ENCODE measurements around the gene SATB2.

Gene SATB2

DNA sequence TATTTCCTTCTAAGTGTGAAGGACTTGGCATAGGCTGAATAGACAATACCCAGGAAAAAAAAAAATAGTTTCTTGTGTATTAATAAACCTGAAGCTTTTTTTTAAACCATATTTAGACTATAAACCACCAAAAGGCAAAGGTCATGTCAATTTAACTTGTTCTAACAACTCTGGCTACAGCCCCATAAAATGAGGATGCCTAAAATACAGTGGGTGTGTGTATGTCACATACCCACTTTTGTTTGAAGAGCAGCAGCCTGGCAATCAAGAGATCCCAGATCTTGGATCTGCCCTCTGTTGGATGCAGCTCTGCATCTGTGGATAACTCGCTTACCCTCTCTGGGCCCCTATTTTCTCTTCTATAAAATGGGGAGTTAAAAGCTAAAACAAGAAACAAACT lies 65.4 kb downstream of the SATB2 start:
- no peaks in the 10 kb centered on the region for H3K36me3 ChIP-seq (ENCODE audit: control insufficient read depth, low read length)
- H4K20me1 ChIP-seq (ENCODE audit: control insufficient read depth, insufficient read depth, low read depth, low read length) = no peaks in the 10 kb centered on the region
- no peaks in the 10 kb centered on the region for H3K9me3 ChIP-seq (ENCODE audit: control insufficient read depth, insufficient read depth, low read length)
- no peaks in the 10 kb centered on the region for H3K9me2 ChIP-seq (replicated peaks; ENCODE audit: control insufficient read depth, low read length)
- no peak overlapping the region for H3K4me3 ChIP-seq (ENCODE audit: low read length)
- H3F3A ChIP-seq (ENCODE audit: control insufficient read depth, insufficient read depth) = no peaks in the 10 kb centered on the region
- H3K27me3 ChIP-seq (ENCODE audit: control insufficient read depth, low read length) = no peaks in the 10 kb centered on the region
- no peaks in the 10 kb centered on the region for H3K4me1 ChIP-seq (ENCODE audit: control insufficient read depth, low read length)
- H3K79me2 ChIP-seq (ENCODE audit: control insufficient read depth, low read length) = no peaks in the 10 kb centered on the region
- no peak for TF ChIP-seq EZH2phosphoT487 (IDR thresholded peaks at IDR 0.05; ENCODE audit: borderline replicate concordance, low read length)
- TF ChIP-seq, protein P1, sequence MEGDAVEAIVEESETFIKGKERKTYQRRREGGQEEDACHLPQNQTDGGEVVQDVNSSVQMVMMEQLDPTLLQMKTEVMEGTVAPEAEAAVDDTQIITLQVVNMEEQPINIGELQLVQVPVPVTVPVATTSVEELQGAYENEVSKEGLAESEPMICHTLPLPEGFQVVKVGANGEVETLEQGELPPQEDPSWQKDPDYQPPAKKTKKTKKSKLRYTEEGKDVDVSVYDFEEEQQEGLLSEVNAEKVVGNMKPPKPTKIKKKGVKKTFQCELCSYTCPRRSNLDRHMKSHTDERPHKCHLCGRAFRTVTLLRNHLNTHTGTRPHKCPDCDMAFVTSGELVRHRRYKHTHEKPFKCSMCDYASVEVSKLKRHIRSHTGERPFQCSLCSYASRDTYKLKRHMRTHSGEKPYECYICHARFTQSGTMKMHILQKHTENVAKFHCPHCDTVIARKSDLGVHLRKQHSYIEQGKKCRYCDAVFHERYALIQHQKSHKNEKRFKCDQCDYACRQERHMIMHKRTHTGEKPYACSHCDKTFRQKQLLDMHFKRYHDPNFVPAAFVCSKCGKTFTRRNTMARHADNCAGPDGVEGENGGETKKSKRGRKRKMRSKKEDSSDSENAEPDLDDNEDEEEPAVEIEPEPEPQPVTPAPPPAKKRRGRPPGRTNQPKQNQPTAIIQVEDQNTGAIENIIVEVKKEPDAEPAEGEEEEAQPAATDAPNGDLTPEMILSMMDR (IDR thresholded peaks at IDR 0.05; ENCODE audit: low read depth, low read length, poor library complexity, severe bottlenecking) = no peak
- no peak overlapping the region for H3K27ac ChIP-seq (ENCODE audit: low read depth, low read length)
- H3K4me2 ChIP-seq (ENCODE audit: low read length) = no peak overlapping the region

DNA sequence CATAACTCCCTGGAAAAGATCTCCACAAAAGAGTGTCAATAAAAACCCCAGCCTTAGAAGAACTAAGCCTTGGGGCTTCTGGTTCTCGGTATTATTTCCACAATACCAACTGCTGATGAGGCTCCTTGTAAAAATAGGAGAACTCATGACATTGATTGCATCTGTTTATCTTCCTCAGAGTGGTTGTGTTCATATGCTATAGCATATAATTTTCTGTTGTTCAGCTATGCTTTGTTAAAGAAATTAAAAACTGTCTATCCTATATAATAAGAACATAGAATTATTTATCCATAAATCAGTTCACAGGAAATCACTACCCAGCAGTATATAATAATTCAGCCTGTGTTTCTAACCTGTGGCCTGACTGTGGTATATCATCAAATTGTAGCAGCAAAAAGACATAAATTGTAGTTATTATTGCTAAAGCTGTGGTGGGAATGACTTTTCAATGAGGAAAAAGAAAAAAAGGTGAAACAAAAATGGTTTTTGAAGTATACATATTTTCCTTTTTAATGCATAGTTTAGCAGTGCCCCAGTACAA lies 68.9 kb downstream of the SATB2 start:
- Histone ChIP-seq H4K20me1 (ENCODE audit: control insufficient read depth, insufficient read depth, low read depth, low read length) (no peaks in the 10 kb centered on the region), H3K4me3 (ENCODE audit: low read length) (no peak overlapping the region), H3F3A (ENCODE audit: control insufficient read depth, insufficient read depth) (no peaks in the 10 kb centered on the region), H3K36me3 (ENCODE audit: control insufficient read depth, low read length) (no peaks in the 10 kb centered on the region), H3K9me3 (ENCODE audit: control insufficient read depth, insufficient read depth, low read length) (no peaks in the 10 kb centered on the region), H3K27ac (ENCODE audit: low read depth, low read length) (no peak overlapping the region), H3K27me3 (ENCODE audit: control insufficient read depth, low read length) (no peaks in the 10 kb centered on the region), H3K4me1 (ENCODE audit: control insufficient read depth, low read length) (no peaks in the 10 kb centered on the region), H3K9me2 (replicated peaks; ENCODE audit: control insufficient read depth, low read length) (no peaks in the 10 kb centered on the region), H3K4me2 (ENCODE audit: low read length) (no peak overlapping the region), H3K79me2 (ENCODE audit: control insufficient read depth, low read length) (no peaks in the 10 kb centered on the region)
- TF ChIP-seq, protein P1 (IDR thresholded peaks at IDR 0.05; ENCODE audit: low read depth, low read length, poor library complexity, severe bottlenecking) = no peak

DNA sequence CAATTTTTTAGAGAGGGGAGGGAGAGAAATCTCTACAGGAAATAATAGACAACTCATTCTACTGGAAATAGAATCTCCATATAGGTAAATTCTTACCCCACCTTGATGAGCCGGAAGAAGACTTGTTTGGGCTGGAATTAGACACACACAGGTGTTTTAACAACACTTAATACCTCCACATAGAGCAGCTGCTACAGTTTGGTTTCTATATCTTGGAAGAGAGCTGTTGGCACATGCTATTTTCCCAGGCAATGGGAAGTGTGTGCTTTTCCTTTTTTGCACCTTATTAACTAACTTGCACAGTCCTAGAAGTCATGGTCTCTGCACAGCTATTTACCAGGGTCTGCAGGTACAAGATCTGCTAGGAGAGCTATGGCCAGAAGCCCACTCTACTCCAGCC lies 73.7 kb downstream of the SATB2 start:
- no peak overlapping the region for H3K4me2 ChIP-seq (ENCODE audit: low read length)
- no peaks in the 10 kb centered on the region for H3K79me2 ChIP-seq (ENCODE audit: control insufficient read depth, low read length)
- TF ChIP-seq, protein P1 (IDR thresholded peaks at IDR 0.05; ENCODE audit: low read depth, low read length, poor library complexity, severe bottlenecking) = no peak
- TF ChIP-seq EZH2phosphoT487 (IDR thresholded peaks at IDR 0.05; ENCODE audit: borderline replicate concordance, low read length) = no peak
- no peaks in the 10 kb centered on the region for H3K27me3 ChIP-seq (ENCODE audit: control insufficient read depth, low read length)
- H3F3A ChIP-seq (ENCODE audit: control insufficient read depth, insufficient read depth) = no peaks in the 10 kb centered on the region
- no peaks in the 10 kb centered on the region for H3K9me2 ChIP-seq (replicated peaks; ENCODE audit: control insufficient read depth, low read length)
- H3K4me1 ChIP-seq (ENCODE audit: control insufficient read depth, low read length) = no peaks in the 10 kb centered on the region
- no peak overlapping the region for H3K4me3 ChIP-seq (ENCODE audit: low read length)
- H3K9me3 ChIP-seq (ENCODE audit: control insufficient read depth, insufficient read depth, low read length) = no peaks in the 10 kb centered on the region
- no peak overlapping the region for H3K27ac ChIP-seq (ENCODE audit: low read depth, low read length)
- H3K36me3 ChIP-seq (ENCODE audit: control insufficient read depth, low read length) = no peaks in the 10 kb centered on the region
- H4K20me1 ChIP-seq (ENCODE audit: control insufficient read depth, insufficient read depth, low read depth, low read length) = no peaks in the 10 kb centered on the region
